A172 (cell line): Measurements from ENCODE around the gene RIPK3. TPM values are rescaled to one million over a fixed set of nuclear protein-coding genes. Genes with fewer than 3 reads are reported as not detected.
"Not testable (repeated sequence)": the region's sequence is repeated elsewhere in the genome, so short reads cannot be mapped to it uniquely, and the experiment has no call there.

Experiments
- DNase-seq: peaks from one replicate; pipeline ENCODE4 v3.0.0-alpha.2; 2015; ENCODE audit warnings: low spot score
- total RNA-seq: library from RNA; depleted of rRNA; stranded (reverse); fragments of >200 nt; shearing (Covaris generic); gene quantifications from 2 replicates; pipeline ENCODE4 v1.2.3, GENCODE V29; 2014; rRNA removed

RIPK3 gene
- not detected in 2 replicates for total RNA-seq

DNA sequence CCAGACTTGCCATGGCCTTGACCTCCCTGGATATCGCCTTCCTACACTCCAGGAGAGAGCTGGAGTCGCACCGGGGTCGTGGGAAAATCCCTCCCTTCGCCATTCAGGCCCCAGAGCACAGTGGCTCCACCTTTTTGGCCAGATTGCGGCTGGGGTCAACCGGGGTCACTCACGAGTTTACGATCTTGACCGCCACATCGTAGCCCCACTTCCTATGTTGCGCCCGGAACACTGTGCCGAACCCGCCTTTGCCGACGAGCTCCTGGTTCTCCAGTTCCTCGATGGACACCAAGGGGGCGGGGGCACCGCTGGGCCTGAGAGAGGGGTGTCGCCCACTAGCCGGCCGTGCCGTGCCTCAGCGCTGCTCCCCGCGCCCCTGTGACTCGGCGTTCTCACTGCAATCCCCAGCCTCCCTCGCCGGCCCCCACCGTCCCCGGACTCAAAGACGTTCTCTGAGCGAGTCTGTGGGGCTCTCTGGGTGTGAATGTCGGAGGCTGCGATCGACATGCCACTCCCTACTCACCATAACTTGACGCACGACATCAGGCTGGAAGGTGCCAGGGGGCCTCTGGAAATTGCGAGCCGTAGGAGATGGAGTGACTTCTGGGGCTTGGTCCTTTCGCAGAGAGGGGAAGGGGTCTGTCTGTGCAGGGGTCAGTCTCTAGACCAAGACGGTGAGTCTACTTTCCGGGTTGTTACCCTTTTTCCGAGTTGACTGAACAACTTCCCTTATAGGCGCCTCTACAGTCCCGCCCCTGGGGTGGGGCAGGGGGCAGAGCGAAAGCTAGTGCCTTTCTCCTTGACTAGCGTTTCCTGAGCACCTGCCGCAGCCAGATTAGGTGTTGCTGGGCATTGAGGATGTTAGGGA, at the start of gene RIPK3:
RIPK3 (minus strand) TSS at position 708 of the 868 bp plus-strand sequence; CDS start at position 543, 165 bp downstream.
- DNase-seq: no peak

- peak; percentile 4 for DNase-seq
Observed at GRCh38 chr14:24389226-24389848, 49.5 kb upstream of the RIPK3 start.

GRCh38 chr14:24388474-24389179, 48.8 kb upstream of the RIPK3 start:
- DNase-seq: no peak

- DNase-seq: not testable (repeated sequence)
Observed at GRCh38 chr14:24387579-24387978, 47.8 kb upstream of the RIPK3 start.

GRCh38 chr14:24387009-24387345, 47.2 kb upstream of the RIPK3 start:
- DNase-seq: no peak

DNA sequence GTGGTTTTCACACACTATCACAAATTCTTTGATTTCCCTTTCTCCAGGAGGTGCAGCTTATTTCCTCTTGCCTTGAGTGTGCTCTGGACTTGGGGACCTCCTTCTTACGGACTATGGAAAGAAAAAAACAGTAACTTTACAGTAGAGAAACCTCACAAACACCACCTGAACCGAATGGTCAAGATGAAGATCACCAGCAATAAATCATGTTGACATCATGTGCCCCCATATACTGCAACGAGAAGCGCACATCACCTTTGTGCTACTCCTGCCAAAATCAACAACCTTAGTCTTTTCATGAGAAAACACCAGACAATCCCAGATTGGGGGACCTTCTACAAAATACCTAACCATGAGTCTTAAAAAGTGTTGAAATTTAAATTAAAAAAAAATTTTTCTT, 45.7 kb upstream of the RIPK3 start:
- no peak for DNase-seq

DNA sequence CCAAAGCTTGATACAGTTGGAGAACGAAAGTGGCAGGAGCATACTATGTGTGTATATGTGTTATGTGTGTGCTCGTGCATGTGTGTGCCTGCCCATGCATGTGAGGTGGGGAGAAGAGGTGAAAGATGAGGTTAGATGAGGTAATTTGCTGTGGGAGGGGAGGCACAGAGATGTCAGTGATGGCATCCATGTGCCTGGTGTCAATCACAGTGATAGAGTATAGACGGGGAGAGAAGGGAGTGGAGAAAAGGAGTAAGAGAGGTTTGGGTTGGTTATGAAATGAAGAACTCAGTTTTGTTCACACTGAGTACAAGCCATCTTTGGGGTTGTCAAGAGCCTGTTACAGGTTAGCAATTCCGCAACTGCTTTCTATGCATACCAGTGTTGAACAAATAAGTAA, 44.4 kb upstream of the RIPK3 start:
- DNase-seq: no peak

DNA sequence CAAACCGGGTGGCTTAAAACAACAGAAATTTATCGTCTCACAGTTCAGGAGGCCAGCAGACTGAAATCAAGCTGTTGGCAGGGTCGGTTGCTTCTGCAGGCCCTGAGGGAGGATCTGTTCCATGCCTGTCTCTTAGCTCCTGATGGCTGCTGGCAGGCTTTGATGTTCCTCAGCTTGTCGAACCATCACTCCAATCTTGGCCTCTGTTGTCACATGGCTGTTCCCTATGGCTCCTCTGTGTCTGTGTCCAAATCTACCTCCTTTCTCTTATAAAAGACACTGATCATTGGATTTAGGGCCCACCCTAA, 42.2 kb upstream of the RIPK3 start:
- DNase-seq: no peak

- DNase-seq: no peak
Observed at GRCh38 chr14:24381363-24382063, 41.7 kb upstream of the RIPK3 start.

- DNase-seq: no peak
Observed at GRCh38 chr14:24379907-24380730, 40.3 kb upstream of the RIPK3 start.

DNA sequence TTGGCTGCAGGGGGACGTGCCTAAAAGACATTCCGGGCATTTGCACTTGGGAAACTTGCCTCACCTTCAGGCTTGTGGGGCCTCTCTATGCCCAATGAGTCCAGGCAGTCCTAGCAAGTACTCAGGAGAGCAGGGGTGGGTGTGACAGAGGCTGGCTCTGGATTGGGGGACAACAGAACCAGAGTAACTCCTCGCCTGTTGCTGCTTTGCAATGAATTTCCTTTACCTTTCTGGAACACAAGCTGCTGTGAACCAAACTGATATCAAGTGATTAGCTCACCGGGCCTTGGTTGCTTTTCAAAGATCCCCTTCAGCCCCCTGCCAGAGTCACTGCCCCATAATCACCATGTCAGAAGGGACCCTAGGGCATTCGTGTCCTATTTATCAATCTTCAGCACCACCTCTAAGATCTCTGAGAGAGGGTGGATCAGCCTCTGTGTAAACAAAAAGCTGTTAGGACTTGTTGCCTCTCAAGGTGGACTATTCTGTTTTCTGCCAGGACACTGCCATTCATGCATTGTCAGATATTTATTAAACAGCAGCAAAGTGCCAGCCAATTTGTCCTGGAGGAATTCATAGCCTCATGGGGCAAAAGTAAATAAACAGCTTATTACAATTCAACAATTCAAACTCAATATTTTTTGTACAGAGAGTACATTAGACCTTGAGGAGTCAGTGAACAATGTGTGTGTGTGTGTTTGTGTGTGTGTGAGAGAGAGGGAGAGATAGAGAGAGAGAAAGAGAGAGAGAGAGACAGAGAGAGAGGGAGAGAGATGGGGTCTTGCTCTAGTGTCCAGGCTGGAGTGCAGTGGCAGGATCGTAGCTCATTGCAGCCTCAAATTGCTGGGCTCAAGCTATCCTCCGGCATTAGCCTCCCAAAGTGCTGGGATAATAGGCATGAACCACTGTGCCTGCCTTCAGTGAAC, 39.5 kb upstream of the RIPK3 start:
- DNase-seq: no peak

GRCh38 chr14:24378327-24378726, 38.5 kb upstream of the RIPK3 start:
- no peak for DNase-seq

- no peak for DNase-seq
Observed at GRCh38 chr14:24377657-24378056, 37.9 kb upstream of the RIPK3 start.

DNA sequence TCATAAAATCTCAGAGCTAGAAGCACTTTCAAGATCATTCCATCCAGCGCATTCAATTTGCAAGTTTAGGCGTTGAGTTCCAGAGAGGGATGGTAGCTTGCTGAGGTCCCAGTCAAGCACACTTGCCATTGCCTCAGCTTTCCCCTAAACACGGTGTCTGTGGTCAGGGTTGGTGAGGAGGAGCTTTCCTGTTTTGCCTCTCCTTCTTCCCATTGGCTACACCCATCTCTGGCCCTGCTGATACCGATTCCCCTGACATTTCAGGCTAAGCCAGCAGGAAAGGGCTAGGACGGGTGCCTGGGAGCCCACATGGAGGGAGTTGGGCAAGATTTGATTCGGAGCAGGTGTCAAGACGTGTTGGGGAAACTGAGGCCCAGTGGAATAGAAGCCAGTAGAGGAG, 37.3 kb upstream of the RIPK3 start:
- no peak for DNase-seq

DNA sequence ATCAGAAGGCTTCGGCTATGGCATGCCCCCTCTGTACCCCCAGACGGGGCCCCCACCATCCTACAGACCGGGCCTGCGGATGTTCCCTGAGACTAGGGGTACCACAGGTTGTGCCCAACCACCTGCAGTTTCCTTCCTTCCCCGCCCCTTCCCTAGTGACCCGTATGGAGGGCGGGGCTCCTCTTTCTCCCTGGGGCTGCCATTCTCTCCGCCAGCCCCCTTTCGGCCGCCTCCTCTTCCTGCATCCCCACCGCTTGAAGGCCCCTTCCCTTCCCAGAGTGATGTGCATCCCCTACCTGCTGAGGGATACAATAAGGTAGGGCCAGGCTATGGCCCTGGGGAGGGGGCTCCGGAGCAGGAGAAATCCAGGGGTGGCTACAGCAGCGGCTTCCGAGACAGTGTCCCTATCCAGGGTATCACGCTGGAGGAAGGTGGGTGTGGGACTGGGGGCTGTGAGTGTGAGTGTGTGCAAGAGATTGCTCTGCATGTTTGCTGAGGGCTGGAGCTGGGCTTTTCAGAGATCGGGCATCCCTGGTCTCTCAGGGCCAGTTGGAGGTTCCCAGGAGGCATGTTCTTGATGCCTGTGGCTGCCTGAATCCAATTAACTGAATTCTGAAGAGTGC, 36.8 kb upstream of the RIPK3 start:
- DNase-seq: no peak

GRCh38 chr14:24372701-24373416, 33.1 kb upstream of the RIPK3 start:
- no peak for DNase-seq

DNA sequence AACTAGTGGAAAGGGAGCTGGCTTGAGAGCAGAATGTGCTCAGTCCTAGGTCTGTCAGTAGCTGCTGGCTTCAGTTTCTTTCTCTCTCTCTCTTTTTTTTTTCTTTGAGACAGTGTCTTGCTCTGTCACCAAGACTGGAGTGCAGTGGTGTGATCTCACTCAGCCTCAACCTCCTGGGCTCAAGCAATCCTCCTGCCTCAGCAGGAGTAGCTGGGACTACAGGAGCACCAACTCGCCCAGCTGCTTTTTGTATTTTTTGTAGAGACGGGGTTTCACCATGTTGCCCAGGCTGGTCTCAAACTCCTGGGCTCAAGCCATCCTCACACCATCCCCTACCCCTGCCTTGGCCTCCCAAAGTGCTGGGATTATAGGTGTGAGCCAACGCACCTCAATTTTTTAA, 31.8 kb upstream of the RIPK3 start:
- not testable (repeated sequence) for DNase-seq

DNA sequence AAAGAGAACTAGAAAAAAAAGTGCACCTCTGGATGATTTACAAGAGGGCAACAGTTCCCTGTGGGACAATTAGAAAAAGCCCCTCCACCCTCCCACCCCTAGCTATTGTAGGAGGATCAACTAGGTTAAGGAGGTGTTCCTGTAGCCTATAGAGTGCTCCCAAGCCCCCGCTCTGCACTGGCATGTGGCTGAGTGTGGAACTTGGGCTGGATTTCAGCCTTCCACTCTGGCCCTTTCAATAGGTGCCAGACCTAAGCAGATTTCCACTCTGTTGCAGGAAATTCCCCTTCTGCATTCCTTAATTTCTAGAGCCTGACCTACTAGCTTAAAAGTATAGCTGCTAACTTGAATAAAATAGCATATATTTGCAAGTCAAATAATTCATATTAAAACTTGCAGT, 31.0 kb upstream of the RIPK3 start:
- no peak for DNase-seq
